Measurements from ENCODE around the gene PAFAH2. TPM values are rescaled to one million over a fixed set of nuclear protein-coding genes. Genes with fewer than 3 reads are reported as not detected.

The PAFAH2 gene
- total and polyA plus RNA-seq, 2 of the 13 experiments (the other 11 are each of a cell fraction or from before 2014, with no cell fraction given) = 6.9 to 9.4 TPM

DNA sequence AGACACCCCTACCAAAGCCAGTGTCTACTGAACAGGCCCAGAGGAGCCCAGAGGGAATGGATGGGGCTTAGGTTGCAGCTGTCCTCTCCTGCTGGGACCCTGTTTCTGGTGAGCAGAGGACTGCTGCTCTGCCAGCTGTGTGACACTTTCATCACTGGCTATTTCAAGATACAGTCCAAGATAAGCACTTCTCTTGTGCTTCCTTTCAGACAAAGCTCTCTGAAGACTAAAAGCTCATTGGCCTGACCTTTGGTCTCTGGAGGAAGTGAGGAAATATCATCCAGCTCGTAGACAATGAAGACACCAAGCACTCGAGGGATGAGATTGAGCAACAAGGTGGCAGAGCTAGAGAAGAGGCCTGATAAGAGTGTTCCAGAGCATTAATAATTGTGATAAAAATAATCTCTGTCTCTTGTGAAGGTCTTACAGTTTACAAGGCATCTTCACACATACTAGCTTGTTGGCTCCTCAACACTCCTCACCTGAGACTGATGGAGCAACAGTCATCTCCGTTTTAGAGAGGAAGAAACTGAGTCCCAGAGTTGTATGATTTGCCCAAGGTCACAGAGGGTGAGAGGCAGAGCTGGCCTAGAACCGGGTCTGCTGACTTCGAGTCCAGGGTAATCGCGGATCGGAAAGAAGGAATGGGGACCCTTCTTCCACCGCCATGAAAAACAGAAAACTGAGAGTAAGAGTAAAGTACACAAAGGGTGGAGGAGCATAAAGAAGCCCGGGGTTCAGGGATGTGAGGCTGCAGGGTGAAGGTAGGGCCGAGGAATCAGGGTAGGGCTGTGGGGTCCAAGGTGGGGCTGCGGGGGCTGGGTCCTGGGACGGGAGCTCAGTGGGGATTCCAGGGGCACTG lies 666 bp downstream of the PAFAH2 start (continued):
- peak; percentile 82 for TF ChIP-seq TFAP4 (IDR thresholded peaks at IDR 0.05; ENCODE audit: borderline replicate concordance, low read depth)
- no peak for TF ChIP-seq ATM (IDR thresholded peaks at IDR 0.05; ENCODE audit: borderline replicate concordance)
- TF ChIP-seq ZSCAN25 (CRISPR knock-in tag; IDR thresholded peaks at IDR 0.05) = no peak
- TF ChIP-seq ZBTB7B (CRISPR knock-in tag; IDR thresholded peaks at IDR 0.05) = no peak
- 0 out of 2 replicates have a peak, but pooled peaks have one; percentile 24 for TF ChIP-seq MEF2D (CRISPR knock-in tag; IDR thresholded peaks at IDR 0.05)
- peak; percentile 58; the same call in 1 of the 2 replicates for TF ChIP-seq NR2F2 (IDR thresholded peaks at IDR 0.05; ENCODE audit: borderline replicate concordance, low read depth)
- no peak for TF ChIP-seq ZNF225 (CRISPR knock-in tag; IDR thresholded peaks at IDR 0.05)
- TF ChIP-seq ZNF761 (CRISPR knock-in tag; conservative IDR thresholded peaks at IDR 0.05) = peak; percentile 23; the same call in 1 of the 2 replicates
- TF ChIP-seq ISL2 (CRISPR knock-in tag; IDR thresholded peaks at IDR 0.05) = peak; percentile 66
- TF ChIP-seq, protein P1, sequence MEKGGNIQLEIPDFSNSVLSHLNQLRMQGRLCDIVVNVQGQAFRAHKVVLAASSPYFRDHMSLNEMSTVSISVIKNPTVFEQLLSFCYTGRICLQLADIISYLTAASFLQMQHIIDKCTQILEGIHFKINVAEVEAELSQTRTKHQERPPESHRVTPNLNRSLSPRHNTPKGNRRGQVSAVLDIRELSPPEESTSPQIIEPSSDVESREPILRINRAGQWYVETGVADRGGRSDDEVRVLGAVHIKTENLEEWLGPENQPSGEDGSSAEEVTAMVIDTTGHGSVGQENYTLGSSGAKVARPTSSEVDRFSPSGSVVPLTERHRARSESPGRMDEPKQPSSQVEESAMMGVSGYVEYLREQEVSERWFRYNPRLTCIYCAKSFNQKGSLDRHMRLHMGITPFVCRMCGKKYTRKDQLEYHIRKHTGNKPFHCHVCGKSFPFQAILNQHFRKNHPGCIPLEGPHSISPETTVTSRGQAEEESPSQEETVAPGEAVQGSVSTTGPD (CRISPR knock-in tag; IDR thresholded peaks at IDR 0.05) = no peak
- TF ChIP-seq SOX13 (IDR thresholded peaks at IDR 0.05) = peak; percentile 69
- peak in 1 of 2 experiments; percentile 93; a peak in 2 of 4 replicates for TF ChIP-seq SOX13 (CRISPR knock-in tag; conservative IDR thresholded peaks at IDR 0.05 in 1 of 2, IDR thresholded peaks at IDR 0.05 in 1 of 2)
- peak; percentile 84; the same call in 1 of the 2 replicates for TF ChIP-seq ARID5B (CRISPR knock-in tag; IDR thresholded peaks at IDR 0.05)
- no peak for TF ChIP-seq RBM22 (optimal IDR thresholded peaks at IDR 0.05; ENCODE audit: low read length)
- TF ChIP-seq ZNF879 (CRISPR knock-in tag; IDR thresholded peaks at IDR 0.05) = no peak
- TF ChIP-seq ZNF841 (CRISPR knock-in tag; IDR thresholded peaks at IDR 0.05; ENCODE audit: borderline replicate concordance) = no peak
- TF ChIP-seq BHLHE40 (IDR thresholded peaks at IDR 0.05; ENCODE audit: low read length) = no peak
- no peak for TF ChIP-seq ZNF484 (CRISPR knock-in tag; IDR thresholded peaks at IDR 0.05; ENCODE audit: borderline replicate concordance, low read depth)
- no peak for TF ChIP-seq ZNF441 (CRISPR knock-in tag; IDR thresholded peaks at IDR 0.05; ENCODE audit: borderline replicate concordance)
- no peak for TF ChIP-seq XBP1 (CRISPR knock-in tag; IDR thresholded peaks at IDR 0.05)
- TF ChIP-seq NCOA2 (CRISPR knock-in tag; IDR thresholded peaks at IDR 0.05) = peak; percentile 43; the same call in 1 of the 2 replicates
